MM.1S (cell line): ENCODE data around the gene DDX4.

Experiments used
- CTCF ChIP-seq: fragments of 300-600 bp; sonication (generic); IDR thresholded peaks from 2 replicates; pipeline ENCODE4 v1.5.1; 2016; ENCODE audit warnings: antibody characterized with exemption, low read length, mixed read lengths
- EZH2 ChIP-seq: fragments of 300-600 bp; sonication (generic); optimal IDR thresholded peaks from 2 replicates; pipeline ENCODE3; 2017; ENCODE audit warnings: low read depth, mild to moderate bottlenecking, antibody characterized with exemption, low read length, mixed read lengths
- EZH2phosphoT487 ChIP-seq: fragments of 300-600 bp; sonication (generic); IDR thresholded peaks from 2 replicates; pipeline ENCODE4 v1.6.1; 2018; ENCODE audit warnings: antibody characterized with exemption, low read length

GRCh38 chr5:55866485-55866884, 128.6 kb downstream of the DDX4 start:
- TF ChIP-seq EZH2 (no peak), CTCF (no peak), EZH2phosphoT487 (no peak)
